CD1c-positive myeloid dendritic cell (primary cell): ENCODE measurements around the gene HLA-DOB.
A peak's percentile ranks its signal among the peaks of the same experiment; 100 is the strongest.

Experiments
- DNase-seq: peaks from one replicate; pipeline ENCODE4 v3.0.0-alpha.2; 2016; ENCODE audit errors: extremely low spot score

Gene HLA-DOB

GRCh38 chr6:32843331-32843978, 26.7 kb upstream of the HLA-DOB start:
- no peak for DNase-seq

GRCh38 chr6:32842690-32843089, 25.9 kb upstream of the HLA-DOB start:
- DNase-seq = no peak

- no peak for DNase-seq
Observed at GRCh38 chr6:32842021-32842650, 25.3 kb upstream of the HLA-DOB start.

- DNase-seq = no peak
Observed at GRCh38 chr6:32840604-32841246, 23.9 kb upstream of the HLA-DOB start.

- DNase-seq = no peak
Observed at GRCh38 chr6:32839356-32839755, 22.6 kb upstream of the HLA-DOB start.

GRCh38 chr6:32838114-32838958, 21.5 kb upstream of the HLA-DOB start, which contains the start of gene TAP2:
TAP2 (minus strand) TSS chr6:32838739; CDS start chr6:32838233, 506 bp downstream.
- DNase-seq = peak; percentile 98

- no peak for DNase-seq
Observed at GRCh38 chr6:32837651-32838113, 20.9 kb upstream of the HLA-DOB start.

- no peak for DNase-seq
Observed at GRCh38 chr6:32836873-32837272, 20.1 kb upstream of the HLA-DOB start.

GRCh38 chr6:32835167-32835893, 18.5 kb upstream of the HLA-DOB start:
- DNase-seq = no peak

- no peak for DNase-seq
Observed at GRCh38 chr6:32833664-32834063, 16.9 kb upstream of the HLA-DOB start.

GRCh38 chr6:32832535-32832934, 15.7 kb upstream of the HLA-DOB start:
- no peak for DNase-seq

- no peak for DNase-seq
Observed at GRCh38 chr6:32830936-32831335, 14.1 kb upstream of the HLA-DOB start.

- no peak for DNase-seq
Observed at GRCh38 chr6:32830017-32830416, 13.2 kb upstream of the HLA-DOB start.

- no peak for DNase-seq
Observed at GRCh38 chr6:32829495-32829894, 12.7 kb upstream of the HLA-DOB start.

GRCh38 chr6:32827025-32827424, 10.2 kb upstream of the HLA-DOB start:
- no peak for DNase-seq

- no peak for DNase-seq
Observed at GRCh38 chr6:32825966-32826365, 9.2 kb upstream of the HLA-DOB start.

GRCh38 chr6:32819729-32820128, 2.9 kb upstream of the HLA-DOB start:
- no peak for DNase-seq

- no peak for DNase-seq
Observed at GRCh38 chr6:32818867-32819266, 2.1 kb upstream of the HLA-DOB start.

GRCh38 chr6:32815996-32816395, 806 bp downstream of the HLA-DOB start:
- DNase-seq = peak; percentile 44

GRCh38 chr6:32815115-32815514, 1.7 kb downstream of the HLA-DOB start:
- DNase-seq = no peak

GRCh38 chr6:32814145-32814544, 2.7 kb downstream of the HLA-DOB start:
- no peak for DNase-seq
